Stimulated activated CD4-positive, alpha-beta T cell treated with anti-CD3 and anti-CD28 coated beads, Interleukin-4, amount 100 ng/mL, for 4 hours (primary cell): ENCODE measurements around the gene ADORA2A.

ENCODE experiments used
- DNase-seq, 2 experiments: peaks; one replicate each; pipeline ENCODE4 v3.0.0-alpha.2; 2020

The ADORA2A gene

GRCh38 chr22:24427500-24428164 lies at the start of gene ADORA2A:
Gene ADORA2A, plus strand, starts transcription at chr22:24427599. Its CDS starts 5,806 bp downstream, at chr22:24433405.
- DNase-seq, result peak; percentile 72 to 92

GRCh38 chr22:24379536-24379935 lies 47.9 kb upstream of the ADORA2A start:
- no peak for DNase-seq

- no peak for DNase-seq
Observed at GRCh38 chr22:24380220-24380904, 47.0 kb upstream of the ADORA2A start.

- no peak for DNase-seq
Observed at GRCh38 chr22:24380905-24381230, 46.5 kb upstream of the ADORA2A start.

- no peak for DNase-seq
Observed at GRCh38 chr22:24383061-24383460, 44.3 kb upstream of the ADORA2A start.

GRCh38 chr22:24384131-24384530 lies 43.3 kb upstream of the ADORA2A start:
- no peak for DNase-seq

- no peak for DNase-seq
Observed at GRCh38 chr22:24386937-24387471, 40.4 kb upstream of the ADORA2A start.

- no peak for DNase-seq
Observed at GRCh38 chr22:24389680-24390079, 37.7 kb upstream of the ADORA2A start.

- DNase-seq, result no peak
Observed at GRCh38 chr22:24390156-24390555, 37.2 kb upstream of the ADORA2A start.

- no peak for DNase-seq
Observed at GRCh38 chr22:24390576-24390975, 36.8 kb upstream of the ADORA2A start.

GRCh38 chr22:24391836-24392217 lies 35.6 kb upstream of the ADORA2A start:
- DNase-seq, result no peak

- no peak for DNase-seq
Observed at GRCh38 chr22:24392218-24392931, 35.0 kb upstream of the ADORA2A start.

GRCh38 chr22:24393012-24393559 lies 34.3 kb upstream of the ADORA2A start:
- no peak for DNase-seq

- no peak for DNase-seq
Observed at GRCh38 chr22:24393848-24394247, 33.6 kb upstream of the ADORA2A start.

- no peak for DNase-seq
Observed at GRCh38 chr22:24394254-24394653, 33.1 kb upstream of the ADORA2A start.

- no peak for DNase-seq
Observed at GRCh38 chr22:24398409-24398808, 29.0 kb upstream of the ADORA2A start.

GRCh38 chr22:24400034-24400725 lies 27.2 kb upstream of the ADORA2A start:
- no peak for DNase-seq

GRCh38 chr22:24400726-24401596 lies 26.4 kb upstream of the ADORA2A start:
- DNase-seq, result no peak

GRCh38 chr22:24401931-24402367 lies 25.4 kb upstream of the ADORA2A start:
- DNase-seq, result no peak

- no peak for DNase-seq
Observed at GRCh38 chr22:24402460-24403192, 24.8 kb upstream of the ADORA2A start.

GRCh38 chr22:24403346-24403745 lies 24.1 kb upstream of the ADORA2A start:
- no peak for DNase-seq
